NB4 (cell line): ENCODE data around the gene LRRC4.

Experiments used
- DNase-seq: peaks from one replicate; pipeline ENCODE4 v3.0.0; 2010; ENCODE audit warnings: low read depth
- H3K4me3 ChIP-seq: one replicate; pipeline ENCODE4 v1.5.1; 2011; ENCODE audit warnings: mild to moderate bottlenecking, low read depth, low read length, moderate library complexity
- CTCF ChIP-seq: IDR thresholded peaks from one replicate; pipeline ENCODE4 v1.5.1; 2012; ENCODE audit warnings: low read depth, low read length
- MAX ChIP-seq: IDR thresholded peaks from 2 replicates; pipeline ENCODE4 v1.6.1; 2011; ENCODE audit warnings: low read depth, low read length
- MYC ChIP-seq: IDR thresholded peaks from 2 replicates; pipeline ENCODE4 v1.6.1; 2011; ENCODE audit warnings: low read depth, low read length
- POLR2A ChIP-seq: IDR thresholded peaks from 2 replicates; pipeline ENCODE4 v1.6.1; 2011; ENCODE audit warnings: mild to moderate bottlenecking; ENCODE audit not compliant: insufficient read length; ENCODE audit errors: extremely low read depth

Gene LRRC4

GRCh38 chr7:128040205-128040604 lies 9.0 kb upstream of the LRRC4 start:
- TF ChIP-seq CTCF (no peak), MAX (no peak), POLR2A (no peak), MYC (no peak)
- H3K4me3 ChIP-seq: no peak overlapping the region
- DNase-seq: no peak

GRCh38 chr7:128039544-128039953 lies 8.3 kb upstream of the LRRC4 start:
- no peak for DNase-seq
- no peak overlapping the region for H3K4me3 ChIP-seq
- TF ChIP-seq POLR2A (no peak), MYC (no peak), MAX (no peak), CTCF (no peak)

GRCh38 chr7:128037880-128038619 lies 6.8 kb upstream of the LRRC4 start:
- TF ChIP-seq POLR2A (no peak), MAX (no peak), MYC (no peak), CTCF (no peak)

GRCh38 chr7:128037081-128037480 lies 5.8 kb upstream of the LRRC4 start:
- H3K4me3 ChIP-seq: no peak overlapping the region
- DNase-seq: no peak
- TF ChIP-seq POLR2A: no peak

More at GRCh38 chr7:128037880-128038619, 6.8 kb upstream of the LRRC4 start:
- no peak for DNase-seq
- H3K4me3 ChIP-seq: no peak overlapping the region

- H3K4me3 ChIP-seq: no peak overlapping the region
- TF ChIP-seq CTCF (no peak), MAX (no peak)
- no peak for DNase-seq
Observed at GRCh38 chr7:128036226-128036940, 5.1 kb upstream of the LRRC4 start.

GRCh38 chr7:128035712-128036111 lies 4.5 kb upstream of the LRRC4 start:
- TF ChIP-seq POLR2A (no peak), CTCF (peak; percentile 79), MAX (no peak), MYC (no peak)
- peak; percentile 56 for DNase-seq
- no peak overlapping the region for H3K4me3 ChIP-seq
